Suppressor macrophage treated with lipopolysaccharide for 1 hour (primary cell): Measurements from ENCODE around the gene ACVR2A.

Experiments used
- DNase-seq, 3 donors: peaks; one replicate each; pipeline ENCODE4 v3.0.0-alpha.2; 2020 to 2022

Gene ACVR2A

GRCh38 chr2:147844697-147845410 is at the start of gene ACVR2A:
Gene ACVR2A, plus strand, starts transcription at chr2:147845029. Its CDS starts 124 bp downstream, at chr2:147845153.
- DNase-seq = peak; percentile 40 to 47 (median 41)

DNA sequence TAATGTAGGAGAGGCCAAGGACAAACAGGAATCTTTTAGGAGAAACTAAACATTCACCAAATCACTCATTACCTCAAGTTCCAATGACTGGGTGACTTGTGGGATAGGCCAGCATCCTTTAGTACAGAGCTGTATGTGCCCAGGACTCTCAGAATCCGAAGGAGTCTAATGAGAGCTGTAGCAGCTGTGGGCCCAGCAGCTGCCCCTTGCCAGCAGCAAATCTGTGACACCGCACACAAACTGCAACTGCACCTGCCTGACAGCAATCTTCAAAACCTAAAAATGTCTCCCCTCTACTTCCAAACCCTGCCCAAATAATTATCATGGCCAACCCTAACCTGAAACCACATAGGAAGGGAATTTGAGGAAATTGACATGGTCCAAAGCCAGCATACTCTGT is 44.5 kb upstream of the ACVR2A start:
- no peak for DNase-seq

GRCh38 chr2:147806846-147807245 is 38.0 kb upstream of the ACVR2A start:
- DNase-seq = no peak

- no peak for DNase-seq
These were observed 36.3 kb upstream of the ACVR2A start for GRCh38 chr2:147808520-147808919.

- DNase-seq = no peak
These were observed 33.7 kb upstream of the ACVR2A start for GRCh38 chr2:147810883-147811765.

GRCh38 chr2:147818741-147819140 is 26.1 kb upstream of the ACVR2A start:
- DNase-seq = peak in 2 of 3 donors; percentile 8 to 32

GRCh38 chr2:147824620-147825019 is 20.2 kb upstream of the ACVR2A start:
- peak; percentile 51 to 82 (median 70) for DNase-seq

DNA sequence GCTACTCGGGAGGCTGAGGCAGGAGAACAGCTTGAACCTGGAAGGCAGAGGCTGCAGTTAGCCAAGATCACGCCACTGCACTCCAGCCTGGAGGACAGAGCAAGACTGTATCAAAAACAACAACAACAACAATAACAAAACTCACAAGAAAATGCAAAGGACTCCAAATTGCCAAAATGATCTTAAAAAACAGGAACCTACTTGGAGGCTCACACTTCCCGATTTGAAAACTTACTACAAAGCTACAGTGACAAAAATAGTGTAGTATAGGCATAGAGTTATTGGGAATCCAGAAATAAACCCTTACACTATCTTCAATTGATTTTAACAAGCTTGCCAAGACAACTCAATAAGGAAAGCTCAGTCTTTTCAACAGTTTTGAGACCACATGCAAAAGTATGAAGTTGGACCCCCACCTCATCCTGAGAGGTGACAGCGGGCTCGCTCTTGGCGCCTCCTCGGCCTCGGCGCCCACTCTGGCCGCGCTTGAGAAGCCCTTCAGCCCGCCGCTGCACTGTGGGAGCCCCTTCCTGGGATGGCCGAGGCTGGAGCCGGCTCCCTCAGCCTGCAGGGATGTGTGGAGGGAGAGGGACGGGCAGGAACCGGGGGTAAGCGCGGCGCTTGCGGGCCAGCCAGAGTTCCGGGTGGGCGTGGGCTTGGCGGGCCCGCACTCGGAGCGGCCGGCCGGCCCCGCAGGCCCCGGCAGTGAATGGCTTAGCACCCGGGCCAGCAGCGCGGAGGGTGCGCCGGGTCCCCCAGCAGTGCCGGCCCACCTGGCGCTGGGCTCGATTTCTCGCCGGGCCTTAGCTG is 18.3 kb upstream of the ACVR2A start:
- peak in 2 of 3 donors; percentile 29 to 39 for DNase-seq

DNA sequence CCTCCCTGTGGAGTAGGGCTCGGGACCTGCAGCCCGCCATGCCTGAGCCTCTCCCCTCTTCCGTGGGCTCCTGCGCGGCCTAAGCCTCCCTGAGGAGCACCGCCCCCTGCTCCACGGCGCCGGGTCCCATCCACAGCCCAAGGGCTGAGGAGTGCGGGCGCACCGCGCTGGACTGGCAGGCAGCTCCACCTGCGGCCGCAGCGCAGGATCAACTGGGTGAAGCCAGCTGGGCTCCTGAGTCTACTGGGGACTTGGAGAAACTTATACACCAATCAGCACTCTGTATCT is 17.8 kb upstream of the ACVR2A start:
- no peak for DNase-seq

DNA sequence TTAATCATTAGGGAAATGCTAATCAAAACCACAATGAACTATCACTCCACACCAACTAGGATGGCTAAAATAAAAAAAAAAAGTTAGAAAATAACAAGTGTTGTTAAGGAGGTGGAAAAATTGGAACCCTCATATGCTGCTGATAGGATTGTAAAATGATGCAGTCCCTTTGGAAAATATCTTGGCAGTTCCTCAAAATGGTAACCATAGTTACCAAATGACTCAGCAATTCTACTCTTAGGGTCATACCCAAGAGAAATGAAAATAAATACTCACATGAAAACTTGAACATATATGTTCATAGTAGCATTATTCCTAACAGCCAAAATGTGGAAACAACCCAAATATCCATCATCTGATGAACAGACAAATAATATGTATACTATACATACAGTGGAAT is 15.7 kb upstream of the ACVR2A start:
- peak; percentile 53 to 78 (median 76) for DNase-seq

DNA sequence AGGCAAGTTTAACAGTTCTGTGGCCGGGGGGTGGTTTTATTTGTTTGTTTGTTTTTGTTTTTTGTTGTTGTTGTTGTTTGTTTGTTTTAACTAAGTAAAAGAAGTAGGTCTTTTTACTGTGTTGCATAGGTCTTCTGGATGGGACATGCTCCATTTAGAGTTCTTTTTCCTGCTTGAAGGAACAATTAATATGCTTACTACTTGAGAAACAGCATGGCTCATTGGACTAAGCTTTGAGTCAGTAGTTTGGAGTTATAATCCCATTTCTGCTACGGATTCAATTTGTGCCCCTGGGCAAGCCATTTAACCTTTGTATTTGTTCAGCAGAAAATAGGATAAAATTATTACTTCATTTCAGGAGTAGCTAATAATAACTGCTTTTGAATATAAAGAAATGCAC is 8.7 kb upstream of the ACVR2A start:
- no peak for DNase-seq

- DNase-seq = no peak
These were observed 1.4 kb upstream of the ACVR2A start for GRCh38 chr2:147843391-147843863.

GRCh38 chr2:147843864-147844696 is 749 bp upstream of the ACVR2A start:
- peak; percentile 95 to 98 (median 96) for DNase-seq

GRCh38 chr2:147845411-147845971 is 662 bp downstream of the ACVR2A start:
- peak in 2 of 3 donors; percentile 24 to 40 for DNase-seq

- peak in 2 of 3 donors; percentile 16 to 30 for DNase-seq
These were observed 1.7 kb downstream of the ACVR2A start for GRCh38 chr2:147846412-147847081.

DNA sequence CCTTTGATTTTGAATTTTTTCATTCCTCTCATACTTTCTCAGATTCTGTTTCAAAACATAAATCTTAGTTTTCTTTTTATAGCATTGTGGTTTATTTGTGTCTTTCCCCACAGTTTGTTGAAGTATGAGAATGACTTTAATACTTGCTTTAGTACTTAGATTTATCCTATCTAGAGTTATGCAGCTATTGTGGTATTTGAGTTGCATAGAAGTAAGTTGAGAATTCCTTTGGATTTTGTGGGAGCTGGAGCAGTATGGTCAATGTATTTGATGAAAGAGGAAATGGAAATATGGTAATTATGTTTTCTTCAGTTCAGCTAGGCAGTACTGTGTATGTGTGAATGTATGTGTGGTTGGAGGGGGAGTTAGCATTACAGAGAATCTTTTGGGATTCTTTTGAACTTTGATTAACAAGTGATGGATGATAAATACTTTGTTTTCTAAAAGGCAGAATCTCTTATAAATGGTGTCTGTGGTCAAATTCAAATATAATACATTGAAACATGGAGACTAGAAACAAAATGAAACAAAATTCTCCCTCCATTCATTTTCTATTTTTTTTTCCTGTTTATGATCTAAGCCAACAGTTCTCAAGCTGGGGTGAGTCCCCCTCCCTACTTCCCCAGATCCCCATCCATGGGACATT is 3.0 kb downstream of the ACVR2A start:
- DNase-seq = no peak

GRCh38 chr2:147850838-147851237 is 6.0 kb downstream of the ACVR2A start:
- peak in 2 of 3 donors; percentile 42 for DNase-seq

DNA sequence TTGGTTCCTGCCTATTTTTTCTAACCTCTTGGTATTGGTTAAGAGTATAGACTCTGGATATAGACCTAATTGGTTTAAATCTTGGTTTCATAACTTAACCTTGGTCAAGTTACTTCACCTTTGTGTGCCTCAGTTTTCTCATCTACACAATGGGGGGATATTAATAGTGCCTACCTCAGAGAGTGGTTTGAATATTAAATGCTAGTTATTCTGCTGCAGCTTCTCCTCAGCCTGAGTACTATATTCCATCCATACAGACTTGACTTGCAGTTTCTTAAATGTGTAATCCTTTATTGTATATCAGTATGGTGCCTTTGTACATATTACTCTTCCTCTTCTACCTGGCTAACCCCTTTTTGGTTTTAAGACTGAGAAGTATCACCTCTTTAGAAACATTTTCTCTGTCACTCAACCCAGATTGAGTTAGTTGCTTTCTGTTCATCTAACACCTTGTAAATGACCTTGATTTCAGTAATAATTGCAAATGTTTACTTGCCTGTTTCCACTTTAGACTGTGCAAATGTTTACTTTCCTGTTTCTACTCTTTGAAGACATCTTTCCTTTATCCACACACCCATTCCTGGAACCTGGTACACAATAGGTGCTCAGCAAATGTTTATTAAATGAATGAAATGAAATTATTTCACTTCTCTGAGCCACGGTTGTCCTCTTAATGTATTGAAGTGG is 6.6 kb downstream of the ACVR2A start:
- no peak for DNase-seq

GRCh38 chr2:147854557-147855134 is 9.8 kb downstream of the ACVR2A start:
- no peak for DNase-seq

- no peak for DNase-seq
These were observed 10.5 kb downstream of the ACVR2A start for GRCh38 chr2:147855316-147855715.
